OCI-LY7 (cell line): Measurements from ENCODE around the gene RPF1.

Experiments used
- CTCF ChIP-seq: fragments of 200-600 bp; sonication (generic); conservative IDR thresholded peaks from 2 replicates; pipeline ENCODE4 v1.5.1; 2014; ENCODE audit warnings: mild to moderate bottlenecking, antibody characterized with exemption, low read length, moderate library complexity, mixed read lengths
- EZH2phosphoT487 ChIP-seq: fragments of 200-600 bp; sonication (generic); IDR thresholded peaks from 2 replicates; pipeline ENCODE4 v1.6.1; 2018; ENCODE audit warnings: low read depth, borderline replicate concordance, mild to moderate bottlenecking, mixed run types, antibody characterized with exemption, low read length, moderate library complexity, mixed read lengths

DNA sequence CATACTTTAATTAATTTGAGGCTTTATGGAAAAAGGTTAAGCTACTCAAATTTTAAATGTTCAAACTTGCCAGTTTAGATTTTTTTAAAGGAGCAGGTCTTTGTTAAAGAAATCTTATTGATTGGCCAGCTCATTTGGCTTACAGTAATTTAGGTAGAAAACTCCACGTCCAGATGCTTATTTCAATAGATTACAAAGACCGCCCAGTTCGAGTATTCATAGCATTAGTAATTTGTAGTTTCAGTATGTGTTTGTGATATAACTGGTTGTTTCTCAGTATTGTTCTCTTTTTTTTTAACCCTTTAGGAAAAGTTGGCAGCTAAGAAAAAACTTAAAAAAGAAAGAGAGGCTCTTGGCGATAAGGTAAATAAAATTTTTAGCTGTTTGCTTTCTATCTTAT is 1.6 kb downstream of the RPF1 start:
- TF ChIP-seq CTCF (no peak), EZH2phosphoT487 (no peak)
